GM19023 (cell line): ENCODE results near the gene NPIPA1.
"Not testable (repeated sequence)": the region's sequence is repeated elsewhere in the genome, so short reads cannot be mapped to it uniquely, and the experiment has no call there.

Source experiments
- ATAC-seq: cut with Tn5 transposase; IDR thresholded peaks from one replicate; pipeline ENCODE4 v1.9.1; 2021; ENCODE audit warnings: mild to moderate bottlenecking, moderate library complexity; ENCODE audit not compliant: unreplicated experiment

Gene NPIPA1

DNA sequence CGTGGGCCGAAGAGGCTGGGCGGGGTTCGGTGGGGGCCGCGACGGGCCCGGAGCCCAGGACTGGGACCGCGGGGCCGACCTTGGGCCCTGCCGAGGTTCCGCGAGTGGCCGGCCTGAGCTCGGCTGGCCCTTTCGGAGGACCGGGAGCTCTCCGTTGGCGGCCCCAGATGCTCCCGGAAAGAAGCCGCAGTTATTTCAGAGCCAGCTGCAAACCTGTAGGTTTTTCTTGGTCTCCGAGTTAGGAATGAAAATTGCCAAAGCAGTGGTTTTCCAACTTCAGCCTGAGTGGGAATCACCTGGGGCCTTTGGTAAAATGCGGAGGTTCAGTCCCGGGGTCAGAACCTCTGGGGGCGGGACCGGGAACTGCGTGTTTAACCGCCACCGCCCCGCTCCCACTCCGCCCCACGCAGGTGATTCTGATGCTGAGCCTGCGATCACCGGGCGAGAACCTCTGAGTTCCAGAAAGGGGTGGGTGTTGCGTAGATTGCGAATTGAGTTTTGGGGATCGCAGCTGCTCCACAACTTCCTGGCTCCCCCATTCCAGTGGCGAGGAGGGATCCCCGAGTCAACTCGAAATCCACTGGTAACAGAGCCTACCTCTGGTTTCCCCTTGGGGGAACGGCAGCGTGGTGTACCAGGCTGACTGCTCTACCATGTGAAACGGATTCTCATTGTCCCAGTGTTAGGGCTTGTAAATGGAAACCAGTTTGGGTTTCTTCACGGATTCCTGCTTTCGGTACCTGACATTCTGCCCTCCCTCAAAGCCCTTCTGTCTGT is 38.4 kb downstream of the NPIPA1 start:
- not testable (repeated sequence) for ATAC-seq

DNA sequence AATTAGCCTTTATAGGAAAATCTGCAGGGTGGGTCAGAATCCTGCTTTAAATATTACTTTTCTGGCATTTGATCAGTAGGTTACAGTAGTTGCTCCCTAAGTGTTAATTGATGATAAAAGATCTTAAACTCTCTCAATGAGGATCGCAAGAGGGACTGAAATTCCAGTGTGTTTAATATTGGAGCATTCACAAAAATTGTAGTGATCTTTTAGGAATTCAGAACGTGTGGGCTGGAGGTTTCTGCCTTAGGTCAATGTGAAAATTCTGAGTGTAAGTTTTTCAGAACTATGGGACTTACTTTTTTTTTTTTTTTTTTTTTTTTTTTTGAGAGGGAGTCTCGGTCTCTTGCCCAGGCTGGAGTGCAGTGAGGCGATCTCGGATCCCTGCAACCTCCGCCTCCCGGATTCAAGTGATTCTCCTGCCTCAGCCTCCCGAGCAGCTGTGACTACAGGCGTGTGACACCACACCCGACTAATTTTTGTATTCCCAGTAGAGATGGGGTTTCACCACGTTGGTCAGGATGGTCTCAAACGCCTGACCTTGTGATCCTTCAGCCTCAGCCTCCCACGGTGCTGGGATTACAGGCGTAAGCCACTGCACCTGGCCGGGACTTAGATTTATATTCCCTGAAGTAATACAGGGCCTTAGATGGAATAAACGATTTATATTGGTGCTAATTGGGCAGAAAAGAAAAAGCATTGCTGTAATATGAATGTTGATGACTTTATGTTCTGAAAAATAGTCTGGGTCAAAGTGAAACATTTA is 39.9 kb downstream of the NPIPA1 start:
- not testable (repeated sequence) for ATAC-seq

DNA sequence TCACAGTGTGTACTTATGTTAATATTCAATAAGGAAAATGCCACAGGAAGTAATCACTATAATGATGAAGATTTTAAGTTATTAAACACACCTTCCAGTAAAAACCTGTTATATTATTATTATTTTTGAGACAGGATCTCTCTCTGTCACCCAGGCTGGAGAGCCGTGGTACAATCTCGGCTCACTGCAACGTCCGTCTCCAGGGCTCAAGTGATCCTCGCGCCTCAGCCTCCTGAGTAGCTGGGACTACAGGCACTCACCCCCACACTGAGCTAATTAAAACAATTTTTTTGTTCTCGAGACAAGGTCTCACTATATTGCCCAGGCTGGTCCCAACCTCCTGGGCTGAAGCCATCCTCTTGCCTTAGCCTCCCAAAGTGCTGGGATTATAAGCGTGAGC is 41.0 kb downstream of the NPIPA1 start:
- not testable (repeated sequence) for ATAC-seq

DNA sequence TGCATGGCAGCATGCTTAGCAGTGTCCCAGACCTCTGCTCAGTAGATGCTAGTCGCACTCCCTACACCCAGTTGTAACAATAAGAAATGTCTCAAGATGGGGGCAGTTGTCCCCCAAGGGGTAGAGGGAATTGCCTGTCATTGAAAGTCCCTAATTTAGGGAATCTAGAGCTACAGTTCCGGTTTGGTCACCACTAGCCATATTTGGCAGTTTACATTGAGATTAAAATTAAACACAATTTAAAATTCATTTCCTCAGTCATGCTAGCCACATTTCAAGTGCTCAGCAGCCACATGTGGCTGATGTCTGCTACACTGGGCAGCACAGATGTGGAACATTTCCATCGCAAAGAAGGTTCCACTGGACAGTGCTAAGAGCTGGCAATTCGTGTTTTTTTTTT is 41.7 kb downstream of the NPIPA1 start:
- ATAC-seq, result not testable (repeated sequence)

DNA sequence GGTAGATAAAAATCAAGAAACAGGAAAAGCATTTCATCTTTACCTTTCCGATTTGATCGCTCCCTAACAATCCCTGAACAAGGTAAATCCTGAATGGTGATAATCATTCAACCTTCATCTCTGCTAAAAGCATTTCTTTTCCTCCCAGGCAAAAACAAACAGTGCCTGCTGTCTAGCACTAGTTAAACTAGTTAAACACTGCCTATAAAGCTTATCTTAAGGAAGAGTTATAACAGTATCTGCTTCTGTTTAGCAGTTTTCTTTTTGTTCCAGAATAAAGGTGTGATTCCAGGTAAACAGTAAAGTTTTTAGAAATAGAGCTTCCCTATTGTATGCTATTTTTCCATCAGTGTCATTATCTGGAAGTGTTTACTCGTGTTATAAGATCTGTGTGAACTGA is 44.0 kb downstream of the NPIPA1 start:
- not testable (repeated sequence) for ATAC-seq

- ATAC-seq, result not testable (repeated sequence)
Measured at GRCh38 chr16:14982521-14982920, 45.3 kb downstream of the NPIPA1 start.

DNA sequence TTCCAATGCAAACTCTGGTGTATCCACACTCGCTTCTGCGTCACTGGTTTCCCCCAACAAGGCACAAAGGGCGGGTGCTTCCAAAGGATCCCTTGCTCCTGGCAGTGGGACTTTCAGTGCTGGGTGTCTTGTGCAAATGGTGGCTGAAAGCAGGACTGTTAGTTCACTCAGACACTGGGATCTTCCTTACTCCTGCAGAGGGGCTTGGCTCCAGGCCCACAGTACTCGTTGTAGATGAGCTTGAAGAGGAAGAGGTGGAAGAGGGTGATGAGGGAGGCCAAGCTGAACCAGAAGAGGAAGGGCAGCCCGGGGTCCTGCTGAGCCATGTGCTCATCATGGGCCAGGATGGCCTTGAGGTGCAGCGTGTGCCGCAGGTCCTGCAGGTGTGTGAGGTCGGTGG is 50.8 kb downstream of the NPIPA1 start:
- not testable (repeated sequence) for ATAC-seq

DNA sequence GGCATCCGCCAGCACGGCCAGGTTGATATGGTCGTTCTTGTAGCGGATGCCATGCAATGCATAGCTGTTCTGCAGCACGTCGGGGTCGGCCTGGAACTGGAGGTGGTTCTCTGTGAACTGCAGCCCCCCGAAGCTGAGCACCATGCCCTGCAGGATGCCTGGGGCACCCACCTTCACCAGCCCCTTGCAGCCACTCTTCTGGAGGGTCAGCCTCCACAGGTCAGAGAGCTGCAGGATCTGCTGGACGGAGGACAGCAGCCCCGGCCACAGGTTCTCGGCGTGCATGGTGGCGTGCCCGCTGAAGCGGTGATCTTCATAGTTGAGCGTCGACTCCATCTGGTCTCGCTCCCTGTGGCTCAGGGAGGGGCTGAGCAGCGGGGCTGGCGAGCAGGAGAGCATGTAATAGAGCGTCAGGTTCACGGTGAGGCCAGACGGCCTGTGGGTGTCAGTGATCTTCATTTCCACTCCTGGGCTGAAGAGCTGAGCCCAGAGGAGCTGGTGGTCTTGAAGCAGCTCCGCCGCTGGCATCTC is 51.5 kb downstream of the NPIPA1 start:
- ATAC-seq, result not testable (repeated sequence)

DNA sequence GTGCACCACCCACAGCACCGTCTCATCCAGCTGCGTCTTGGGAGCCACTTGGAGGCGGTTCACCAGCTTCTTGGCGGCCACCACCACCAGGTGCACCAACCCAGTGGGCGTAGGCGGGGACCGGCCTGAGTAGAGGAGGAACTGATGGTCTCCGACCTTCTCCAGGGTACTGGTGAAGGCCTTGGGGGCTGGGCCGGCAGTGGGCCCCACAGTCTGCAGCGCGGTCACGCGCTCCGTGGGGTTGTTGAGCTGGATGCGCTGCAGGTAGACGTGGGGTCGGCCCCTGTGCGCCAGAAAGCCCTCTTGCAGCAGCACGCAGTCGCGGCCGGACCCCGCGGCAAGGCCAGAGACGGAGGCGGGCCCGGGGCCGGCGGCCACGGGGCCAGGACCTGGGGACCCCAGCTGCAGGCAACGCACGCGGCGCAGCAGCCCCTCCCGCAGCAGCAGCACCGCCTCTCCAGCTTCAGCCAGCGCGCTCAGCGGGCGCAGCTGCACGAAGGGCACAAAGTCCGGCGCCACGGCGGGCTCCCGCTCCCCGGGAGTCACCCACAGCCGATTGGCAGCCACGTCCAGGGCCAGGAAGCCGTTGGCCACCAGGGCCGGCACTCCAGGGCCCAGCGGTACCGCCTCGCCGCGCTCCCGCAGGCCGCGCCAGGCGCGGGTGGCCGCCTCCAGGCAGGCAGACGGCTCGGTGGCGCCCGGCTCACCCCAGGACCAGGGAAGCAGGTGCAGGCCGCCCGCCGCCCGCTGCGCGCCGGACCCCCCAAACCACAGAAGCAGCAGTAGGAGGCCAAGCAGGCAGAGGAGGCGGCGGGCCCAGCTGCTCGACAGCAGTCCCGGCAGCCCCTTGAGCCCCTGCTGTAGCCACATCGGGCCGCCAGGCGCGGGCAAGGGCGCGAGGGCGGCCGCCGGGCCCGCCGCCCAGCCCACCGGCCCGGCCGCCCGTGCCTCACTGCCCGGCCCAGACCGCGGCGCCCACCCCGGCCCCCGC is 52.3 kb downstream of the NPIPA1 start:
- not testable (repeated sequence) for ATAC-seq

GRCh38 chr16:14993277-14994151 is 56.3 kb downstream of the NPIPA1 start:
- ATAC-seq, result not testable (repeated sequence)

- ATAC-seq, result not testable (repeated sequence)
Measured at GRCh38 chr16:14996702-14997101, 59.5 kb downstream of the NPIPA1 start.

GRCh38 chr16:14998300-14998699 is 61.1 kb downstream of the NPIPA1 start:
- not testable (repeated sequence) for ATAC-seq

- not testable (repeated sequence) for ATAC-seq
Measured at GRCh38 chr16:14999845-15000244, 62.6 kb downstream of the NPIPA1 start.
